GM20000 (cell line): Measurements from ENCODE around the gene SNRK.
A peak's percentile ranks its signal among the peaks of the same experiment; 100 is the strongest.

Source experiments
- DNase-seq: peaks from one replicate; pipeline ENCODE4 v3.0.0; 2012; ENCODE audit warnings: low spot score
- CTCF ChIP-seq: IDR thresholded peaks from 2 replicates; pipeline ENCODE4 v1.5.1; 2012; ENCODE audit warnings: mild to moderate bottlenecking, control low read depth; ENCODE audit errors: extremely low read depth, missing control alignments

The SNRK gene

DNA sequence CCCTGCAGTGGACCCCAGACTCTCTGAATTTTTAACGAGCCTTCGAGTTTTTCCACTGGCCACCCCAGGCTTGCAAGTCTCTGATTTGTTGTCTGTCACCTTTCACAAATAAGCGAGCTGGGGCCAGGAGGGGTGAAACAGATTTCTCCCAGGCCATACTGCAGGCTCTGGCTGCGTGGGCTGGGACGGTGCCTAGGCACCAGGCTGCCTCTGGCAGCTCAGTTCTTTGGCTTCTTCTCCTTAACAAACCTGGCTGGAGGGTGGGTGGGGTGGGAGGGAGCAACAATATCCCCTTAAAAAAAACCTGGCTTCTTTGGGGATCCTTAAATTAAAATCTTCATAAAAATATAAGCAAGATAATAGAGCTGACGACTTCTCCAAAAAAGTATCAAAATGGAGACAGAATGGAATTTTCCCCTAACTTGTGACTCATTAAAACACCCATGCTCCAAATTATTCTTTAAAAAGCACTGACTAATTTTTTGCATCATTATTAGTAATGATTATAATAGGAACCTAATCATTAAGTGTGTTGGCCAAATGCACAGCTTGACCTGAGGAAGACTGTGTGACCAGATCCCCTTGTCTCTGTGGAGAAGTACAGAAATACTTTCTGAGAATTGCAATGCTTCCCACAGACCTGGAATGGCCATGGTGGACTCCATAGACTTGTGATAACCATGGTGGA, 84.1 kb downstream of the SNRK start:
- TF ChIP-seq CTCF: no peak
- no peak for DNase-seq

DNA sequence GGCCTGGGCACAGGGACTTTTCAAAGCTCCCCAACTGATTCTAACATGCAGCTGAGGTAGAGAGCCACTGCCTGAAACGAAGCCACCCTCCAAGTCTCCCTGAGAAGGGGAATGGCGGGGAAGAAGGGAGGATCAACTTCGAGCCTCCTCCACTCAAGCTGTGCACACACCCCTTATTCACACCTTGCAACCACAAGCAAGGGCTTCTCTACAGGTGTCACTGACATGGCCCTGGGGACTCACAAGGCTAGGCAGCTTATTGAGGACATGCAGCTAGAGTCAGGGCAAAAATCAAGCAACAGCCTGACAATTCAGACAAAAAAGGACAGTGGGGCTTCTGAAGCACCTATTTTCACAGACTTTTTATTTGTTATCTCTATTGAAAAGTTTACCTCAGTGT, 85.2 kb downstream of the SNRK start:
- no peak for TF ChIP-seq CTCF
- no peak for DNase-seq

GRCh38 chr3:43372007-43372740, 85.8 kb downstream of the SNRK start:
- no peak for TF ChIP-seq CTCF
- no peak for DNase-seq

DNA sequence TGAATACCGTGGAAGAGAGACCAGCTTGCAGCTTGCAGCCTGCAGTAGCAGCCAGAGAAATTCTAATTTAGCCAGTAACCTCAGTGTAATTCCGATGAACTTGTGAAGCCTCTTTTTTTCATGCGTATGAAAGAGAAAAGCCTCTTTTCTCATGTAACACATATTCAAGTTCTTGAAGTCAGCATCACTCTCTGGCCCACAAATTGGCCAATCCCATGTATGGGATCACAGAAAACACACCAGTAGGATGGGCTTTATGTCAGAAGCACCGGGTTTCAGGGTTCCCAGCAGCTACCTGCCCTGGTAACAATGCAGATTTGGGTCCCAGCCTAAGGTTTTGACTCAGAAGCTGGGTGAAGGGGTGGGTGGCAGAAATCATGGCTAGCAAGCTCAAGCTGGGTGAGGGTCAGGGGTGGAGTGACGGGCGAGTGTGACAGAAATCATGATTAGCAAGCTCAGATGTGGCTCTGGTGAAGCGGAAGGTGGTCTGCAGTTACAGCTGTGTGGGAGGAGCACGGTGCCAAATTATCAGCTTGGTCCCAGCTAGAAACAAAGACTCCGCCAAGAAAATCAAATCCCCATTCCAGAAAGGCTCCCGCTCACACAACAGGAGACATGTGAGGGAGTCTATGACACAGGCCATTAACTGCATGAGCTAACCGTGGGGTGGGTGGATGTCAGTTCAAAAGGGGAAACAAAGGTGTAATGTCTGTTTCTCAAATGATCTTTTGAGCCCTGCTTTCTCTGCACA, 86.6 kb downstream of the SNRK start:
- no peak for TF ChIP-seq CTCF
- DNase-seq: no peak

- DNase-seq: no peak
- TF ChIP-seq CTCF: no peak
Observed at GRCh38 chr3:43373560-43373928, 87.2 kb downstream of the SNRK start.

- peak; percentile 35 for TF ChIP-seq CTCF
- DNase-seq: peak; percentile 73
Observed at GRCh38 chr3:43378066-43378935, 92.0 kb downstream of the SNRK start.
